Colon (tissue), 2 donors: ENCODE measurements around the gene HIPK4.
"Not testable (repeated sequence)": the region's sequence is repeated elsewhere in the genome, so short reads cannot be mapped to it uniquely, and the experiment has no call there.

Experiments used
- FAIRE-seq: peaks from 2 replicates; lab custom pipeline; 2012; peaks lifted over from hg19 to GRCh38; lab: Jason Lieb, UNC
- donor health status: control.
- donor health status: control.

HIPK4 gene

DNA sequence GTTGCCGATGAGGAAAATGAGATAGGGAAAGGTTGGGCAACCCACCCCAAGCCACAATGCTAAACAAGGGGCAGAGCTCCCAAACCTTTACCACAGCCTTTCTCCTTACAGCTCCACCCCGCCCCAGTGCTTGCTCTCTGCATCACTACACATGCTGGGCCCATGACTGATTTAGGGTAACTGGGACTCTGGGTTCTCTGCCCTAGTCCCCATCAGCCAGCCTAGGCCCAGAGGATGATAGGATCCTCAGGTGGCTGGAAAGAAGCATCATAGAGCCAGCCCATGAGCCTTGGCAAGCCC lies 53.4 kb downstream of the HIPK4 start:
- FAIRE-seq = no peak

DNA sequence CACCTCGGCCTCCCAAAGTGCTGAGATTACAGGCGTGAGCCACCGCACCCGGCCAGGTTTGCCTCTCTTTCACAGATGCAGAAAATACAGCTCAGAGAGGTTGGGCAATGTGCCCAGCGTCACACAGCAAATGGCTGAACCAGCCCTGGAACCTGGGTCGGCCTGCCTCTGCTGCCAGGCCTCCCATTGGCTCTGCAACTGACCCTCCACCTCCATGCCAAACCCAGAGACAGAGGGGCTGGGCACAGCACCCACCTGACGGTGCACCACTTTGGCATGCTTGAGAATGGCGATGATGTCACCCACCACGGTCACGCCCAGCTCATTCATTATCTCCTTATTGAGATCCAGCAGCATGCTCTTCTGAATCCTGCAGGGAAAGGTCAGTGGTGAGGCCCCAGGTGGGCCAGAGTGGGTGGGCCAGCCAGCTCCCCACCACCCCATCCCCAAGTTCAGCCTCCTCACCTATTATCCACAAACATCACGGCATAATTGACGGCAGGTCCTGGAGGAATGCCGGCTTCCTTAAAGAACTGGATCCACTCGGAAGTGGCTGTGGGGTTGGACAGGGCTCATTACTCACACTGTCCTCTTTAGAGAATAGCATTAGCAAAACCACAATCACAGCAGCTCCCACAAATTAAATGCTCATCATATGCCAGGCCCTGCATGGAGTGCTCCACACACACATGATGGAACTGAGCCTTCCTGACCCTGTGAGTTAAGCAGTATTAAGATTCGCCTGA lies 54.0 kb downstream of the HIPK4 start:
- no peak for FAIRE-seq

GRCh38 chr19:40335101-40335500 lies 54.9 kb downstream of the HIPK4 start:
- no peak for FAIRE-seq

GRCh38 chr19:40333083-40333482 lies 56.9 kb downstream of the HIPK4 start:
- not testable (repeated sequence) for FAIRE-seq

GRCh38 chr19:40332669-40333068 lies 57.3 kb downstream of the HIPK4 start:
- FAIRE-seq = no peak

GRCh38 chr19:40331052-40331451 lies 58.9 kb downstream of the HIPK4 start:
- FAIRE-seq = no peak
